Spleen (tissue), 11 donors: ENCODE results near the gene NRXN3. TPM values are rescaled to one million over a fixed set of nuclear protein-coding genes. Genes with fewer than 3 reads are reported as not detected.

Experiments used
- DNase-seq: peaks from one replicate; pipeline ENCODE4 v3.0.0-alpha.2; 2020
- H3K27ac ChIP-seq, 8 donors: fragments of 200-600 bp; sonication (generic) in 7 of 8; 1 replicate in 4 of 8; 2 replicates in 4 of 8; pipeline versions ENCODE4 v1.5.0 to v1.8.0; 2016 to 2021; ENCODE audit warnings: inconsistent platforms in 4 of 8, mild to moderate bottlenecking in 4 of 8, moderate library complexity in 1 of 8
- H3K27me3 ChIP-seq, 7 donors: fragments of 200-600 bp; sonication (generic) in 6 of 7; replicated peaks in 1 of 7; 1 replicate in 4 of 7; 2 replicates in 3 of 7; pipeline versions ENCODE4 v1.5.0 to v1.8.0; 2016 to 2021; ENCODE audit warnings: inconsistent platforms in 3 of 7, mild to moderate bottlenecking in 1 of 7
- H3K36me3 ChIP-seq, 6 donors: fragments of 200-600 bp; sonication (generic) in 5 of 6; 1 replicate in 4 of 6; 2 replicates in 2 of 6; pipeline versions ENCODE4 v1.5.0 to v1.8.0; 2016 to 2021; ENCODE audit warnings: inconsistent platforms in 2 of 6
- H3K4me1 ChIP-seq, 6 donors: fragments of 200-600 bp; sonication (generic) in 5 of 6; 1 replicate in 3 of 6; 2 replicates in 3 of 6; pipeline versions ENCODE4 v1.5.0 to v1.8.0; 2016 to 2021; ENCODE audit warnings: inconsistent platforms in 3 of 6
- H3K4me3 ChIP-seq, 8 donors: fragments of 200-600 bp; sonication (generic) in 7 of 8; 1 replicate in 4 of 8; 2 replicates in 4 of 8; pipeline versions ENCODE4 v1.5.0 to v1.8.0; 2016 to 2021; ENCODE audit warnings: inconsistent platforms in 4 of 8, mild to moderate bottlenecking in 4 of 8, moderate library complexity in 2 of 8
- H3K9me3 ChIP-seq, 8 donors: fragments of 200-600 bp; sonication (generic) in 7 of 8; 1 replicate in 4 of 8; 2 replicates in 4 of 8; pipeline versions ENCODE4 v1.5.0 to v1.8.0; 2016 to 2021; ENCODE audit warnings: inconsistent platforms in 4 of 8
- CTCF ChIP-seq, 11 experiments: fragments of 200-600 bp in 7 of 11; fragments of 450-650 bp in 4 of 11; sonication (generic) in 4 of 11; IDR thresholded peaks in 8 of 11; conservative IDR thresholded peaks in 3 of 11; 1 replicate in 7 of 11; 2 replicates in 4 of 11; pipeline versions ENCODE4 v1.4.0 to v1.8.0; 2016 to 2021; ENCODE audit warnings: antibody characterized with exemption in 11 of 11, inconsistent platforms in 4 of 11, mild to moderate bottlenecking in 1 of 11
- POLR2A ChIP-seq, 3 donors: fragments of 450-650 bp; IDR thresholded peaks; one replicate each; pipeline ENCODE4 v1.5.1; 2017; ENCODE audit warnings: antibody characterized with exemption in 3 of 3, mild to moderate bottlenecking in 1 of 3
- POLR2AphosphoS5 ChIP-seq, 3 donors: sonication (generic); formaldehyde crosslinking; IDR thresholded peaks; one replicate each; pipeline ENCODE4 v1.5.1; 2017; ENCODE audit warnings: antibody characterized with exemption in 3 of 3
- WGBS, 5 donors: extraction: QIAGEN DNeasy Blood & Tissue Kit in 3 of 5; methylation state at CpG; one replicate each; pipeline versions ENCODE4 v1.1.5 to v1.1.7; 2013 to 2018; 5-methylcytosine and 5-hydroxymethylcytosine counted together
- intact Hi-C: fragments of 100-400 bp; cut with DNase I; formaldehyde crosslinking; loops from one replicate; pipeline ENCODE4 v1.15.0; 2023; ENCODE audit warnings: low total_unique reads
- polyA plus RNA-seq, 3 donors: library from polyadenylated mRNA; stranded (reverse); fragments of 200-250 nt; gene quantifications; one replicate each; pipeline ENCODE4 v1.2.1, GENCODE V29; 2013
- total RNA-seq, 7 donors: library from RNA; depleted of rRNA in 3 of 7; stranded (reverse); fragments of >200 nt in 3 of 7; fragmentation: NEBNext Ultra II Directional in 4 of 7; extraction: Animal tissue kit (Norgen Biotek cat#: 25700) in 4 of 7; gene quantifications; one replicate each; pipeline versions ENCODE4 v1.1.0 to v1.2.1, GENCODE V29; 2016 to 2021
- donor health status: healthy with polysubstance abuse.
- donor health status: DM: no; HTN: no; CAD: no; lungs with moderate emphysema.
- donor health status: DM: no; HTN: no; CAD: no.
- donor health status: Bipolar disorder and iron deficiency.
- donor health status: healthy.
- donor health status: DM: no; HTN: no; CAD: no.
- donor health status: DM: yes; HTN: yes; CAD: no.

Gene NRXN3
- total and polyA plus RNA-seq, 10 donors: 0.21 to 11.5 (median 1.6) TPM

GRCh38 chr14:78450669-78451318 is 280.6 kb downstream of the NRXN3 start:
- no peaks in the 10 kb centered on the region for H3K36me3 ChIP-seq
- H3K27ac ChIP-seq: no peak overlapping the region
- intact Hi-C loops: no loop called here
- WGBS, 5 donors: 69 to 82% (median 75%) methylated on average over 6 of the region's 6 CpGs
- no peak overlapping the region for H3K4me3 ChIP-seq
- no peak for DNase-seq
- H3K9me3 ChIP-seq: no peaks in the 10 kb centered on the region
- H3K4me1 ChIP-seq: no peaks in the 10 kb centered on the region
- no peaks in the 10 kb centered on the region for H3K27me3 ChIP-seq
- no peak for TF ChIP-seq POLR2A (IDR thresholded peaks at IDR 0.05)
- no peak for TF ChIP-seq CTCF (IDR thresholded peaks at IDR 0.05 in 8 of 11, conservative IDR thresholded peaks at IDR 0.05 in 3 of 11)
- no peak for TF ChIP-seq POLR2AphosphoS5 (IDR thresholded peaks at IDR 0.05)

- Histone ChIP-seq H3K27me3 (no peaks in the 10 kb centered on the region), H3K27ac (no peak overlapping the region), H3K9me3 (no peaks in the 10 kb centered on the region), H3K36me3 (no peaks in the 10 kb centered on the region), H3K4me1 (no peaks in the 10 kb centered on the region), H3K4me3 (no peak overlapping the region)
- DNase-seq: no peak
- intact Hi-C loops: no loop called here
- 25 to 82% (median 56%) methylated on average over 2 of the region's 2 CpGs for WGBS, 5 donors
- no peak for TF ChIP-seq CTCF (IDR thresholded peaks at IDR 0.05 in 8 of 11, conservative IDR thresholded peaks at IDR 0.05 in 3 of 11)
- no peak for TF ChIP-seq POLR2AphosphoS5 (IDR thresholded peaks at IDR 0.05)
- TF ChIP-seq POLR2A (IDR thresholded peaks at IDR 0.05): no peak
Measured at GRCh38 chr14:78451319-78451695, 281.1 kb downstream of the NRXN3 start.

- no peaks in the 10 kb centered on the region for H3K27me3 ChIP-seq
- H3K27ac ChIP-seq: no peak overlapping the region
- H3K36me3 ChIP-seq: no peaks in the 10 kb centered on the region
- no peak for DNase-seq
- TF ChIP-seq CTCF (IDR thresholded peaks at IDR 0.05 in 8 of 11, conservative IDR thresholded peaks at IDR 0.05 in 3 of 11): no peak
- no peak for TF ChIP-seq POLR2AphosphoS5 (IDR thresholded peaks at IDR 0.05)
- TF ChIP-seq POLR2A (IDR thresholded peaks at IDR 0.05): no peak
- H3K9me3 ChIP-seq: no peaks in the 10 kb centered on the region
- no peak overlapping the region for H3K4me3 ChIP-seq
- intact Hi-C loops: no loop called here
- no peaks in the 10 kb centered on the region for H3K4me1 ChIP-seq
- WGBS, 5 donors: 52 to 62% (median 57%) methylated on average over 6 of the region's 6 CpGs
Measured at GRCh38 chr14:78455896-78456435, 285.8 kb downstream of the NRXN3 start.

GRCh38 chr14:78469947-78470346 is 299.8 kb downstream of the NRXN3 start:
- DNase-seq: no peak
- no peak overlapping the region for H3K27ac ChIP-seq
- no peak for TF ChIP-seq CTCF (IDR thresholded peaks at IDR 0.05 in 8 of 11, conservative IDR thresholded peaks at IDR 0.05 in 3 of 11)
- TF ChIP-seq POLR2AphosphoS5 (IDR thresholded peaks at IDR 0.05): no peak
- TF ChIP-seq POLR2A (IDR thresholded peaks at IDR 0.05): no peak
- H3K4me3 ChIP-seq: no peak overlapping the region
- intact Hi-C loops: no loop called here
- peaks cover 0 to 14% (median 7%) of the 10 kb centered on the region in 8 donors for H3K9me3 ChIP-seq
- no peaks in the 10 kb centered on the region for H3K27me3 ChIP-seq
- H3K36me3 ChIP-seq: no peaks in the 10 kb centered on the region
- no peaks in the 10 kb centered on the region for H3K4me1 ChIP-seq
